ENCODE data around the gene NCAM2.

NCAM2 gene

GRCh38 chr21:21179619-21180298 lies 181.6 kb downstream of the NCAM2 start:
- DNase-seq, result no peak

DNA sequence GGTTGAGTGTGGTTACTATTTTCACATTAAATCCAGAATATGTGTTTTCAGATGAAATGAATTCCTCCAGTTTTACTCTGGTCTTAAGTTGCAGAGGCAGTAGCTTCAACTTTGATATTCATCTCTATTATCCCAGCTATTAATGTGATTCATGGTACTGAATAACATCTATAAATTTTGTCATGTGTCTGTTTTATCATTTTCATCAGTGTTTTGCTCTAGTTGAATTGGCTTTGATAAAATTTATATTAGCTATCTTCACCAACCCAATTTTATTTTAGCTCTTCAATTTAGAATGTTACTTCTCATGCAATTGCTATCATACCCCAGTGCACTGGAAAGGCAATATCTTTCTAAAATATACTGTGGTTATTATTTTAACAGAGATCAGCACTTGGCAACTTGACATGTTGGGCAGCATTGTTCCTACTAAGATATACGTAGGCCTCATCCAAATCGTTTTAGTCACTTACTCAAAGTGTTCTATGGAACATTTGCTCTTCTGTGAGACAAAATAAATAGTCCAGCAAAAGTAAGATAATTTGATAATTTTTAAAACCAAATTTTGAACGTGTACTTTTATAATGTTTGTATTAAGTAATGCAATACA lies 184.3 kb downstream of the NCAM2 start:
- DNase-seq, result no peak

- no peak for DNase-seq
Measured at GRCh38 chr21:21183092-21183491, 184.9 kb downstream of the NCAM2 start.

DNA sequence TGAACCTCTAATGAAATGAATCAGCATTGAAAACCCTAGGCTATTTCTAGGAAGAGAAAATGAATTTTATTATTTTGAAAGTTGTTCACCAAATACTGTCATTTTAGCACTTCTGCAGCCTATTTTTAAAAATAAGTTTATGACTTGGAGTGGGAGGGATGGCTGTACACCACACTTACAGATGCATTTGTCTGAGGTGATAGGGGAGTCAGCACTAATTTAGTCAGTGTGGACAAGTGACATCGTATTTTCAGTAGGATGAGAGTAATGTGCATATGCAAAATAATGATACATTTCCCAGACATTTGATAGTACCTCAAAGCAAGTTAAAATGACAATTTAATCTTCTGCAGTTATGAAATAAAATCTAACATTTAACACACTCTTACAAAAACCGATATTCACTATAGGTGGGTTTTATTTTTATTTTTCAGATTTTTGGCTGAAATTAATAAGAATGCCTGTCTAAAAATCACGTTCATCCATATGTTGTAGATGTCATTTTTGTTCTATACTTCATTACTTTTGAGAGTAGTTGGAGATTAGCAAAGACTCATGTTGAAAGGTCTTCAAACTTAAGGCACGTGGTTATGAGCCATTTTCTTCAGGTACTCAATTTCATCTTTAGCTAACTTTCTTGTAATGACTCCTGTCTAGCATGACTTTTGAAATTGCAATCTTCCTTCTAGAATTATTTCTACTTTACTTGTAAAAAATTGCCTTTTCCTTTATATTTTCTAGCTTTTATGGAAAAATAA lies 186.7 kb downstream of the NCAM2 start:
- DNase-seq, result no peak

DNA sequence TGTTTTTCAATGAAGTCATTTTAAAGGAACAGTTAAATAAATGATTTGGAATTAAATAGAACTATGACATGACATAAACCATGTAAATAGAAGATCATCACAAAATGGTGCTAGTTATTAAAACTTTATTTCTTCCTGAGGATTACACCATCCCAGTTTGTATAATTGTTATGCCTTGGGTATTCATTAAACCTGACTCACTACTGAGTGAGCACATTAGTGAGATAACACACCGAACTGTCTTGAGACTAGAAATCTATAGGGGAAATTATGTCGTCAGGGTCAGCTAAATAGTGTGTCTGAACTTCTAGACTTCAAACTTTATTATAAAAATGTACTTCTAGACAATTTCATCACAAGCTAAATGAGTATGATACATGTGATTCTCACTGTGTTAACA lies 189.4 kb downstream of the NCAM2 start:
- DNase-seq, result no peak

DNA sequence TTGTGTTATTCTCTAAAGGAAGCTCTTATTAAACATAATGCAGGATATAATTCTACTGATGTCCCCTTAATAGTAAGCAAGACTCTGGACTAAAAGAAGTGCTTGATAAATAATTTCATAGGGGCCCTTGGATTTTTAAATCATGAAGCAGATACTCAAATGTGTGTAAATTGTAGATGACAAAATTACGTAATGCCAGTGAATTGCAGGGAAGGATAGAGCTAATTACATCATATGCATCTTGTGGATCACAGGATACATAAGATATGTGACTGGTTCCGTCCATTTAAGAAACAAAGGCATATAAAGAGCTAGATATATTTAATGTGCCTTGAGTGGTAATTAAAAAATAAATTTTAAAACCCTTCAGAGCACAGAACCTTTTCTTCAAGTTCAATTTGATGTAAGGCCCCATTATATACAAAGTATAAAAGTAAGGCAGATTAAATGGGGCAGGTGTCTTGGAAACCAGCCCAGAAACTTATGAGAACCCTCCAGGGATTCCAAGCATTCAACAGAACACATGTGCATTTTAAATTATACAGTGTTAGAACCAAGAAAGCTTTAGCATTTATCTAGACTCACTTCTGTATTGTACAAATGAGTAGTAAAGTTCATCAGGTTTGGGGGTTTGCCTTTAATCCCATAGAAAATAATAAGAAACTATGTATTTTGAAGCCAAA lies 190.4 kb downstream of the NCAM2 start:
- DNase-seq, result no peak

DNA sequence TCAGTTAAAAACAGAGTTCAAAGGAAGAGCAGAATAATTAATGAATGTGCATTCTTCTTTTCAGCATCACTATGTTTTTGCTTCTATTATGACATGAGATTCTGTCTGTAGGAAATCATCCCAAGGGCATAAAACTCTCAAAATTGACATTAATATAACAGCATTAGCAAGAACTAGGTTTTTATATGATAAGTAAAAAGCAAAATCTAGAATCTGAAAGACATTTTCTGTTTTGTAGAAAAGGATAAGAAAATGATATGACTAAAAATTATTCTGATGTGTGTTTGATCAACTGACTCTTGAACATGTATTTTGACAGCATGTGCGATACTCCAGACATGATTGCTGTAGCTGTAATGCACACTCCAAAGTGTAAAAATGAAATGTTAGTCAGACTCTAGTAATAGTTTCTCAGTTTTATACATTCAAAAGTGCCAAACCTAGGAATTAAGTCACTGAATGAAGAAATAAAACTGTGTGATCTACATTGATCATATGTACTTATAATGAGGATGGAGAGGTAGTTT lies 197.3 kb downstream of the NCAM2 start:
- no peak for DNase-seq

DNA sequence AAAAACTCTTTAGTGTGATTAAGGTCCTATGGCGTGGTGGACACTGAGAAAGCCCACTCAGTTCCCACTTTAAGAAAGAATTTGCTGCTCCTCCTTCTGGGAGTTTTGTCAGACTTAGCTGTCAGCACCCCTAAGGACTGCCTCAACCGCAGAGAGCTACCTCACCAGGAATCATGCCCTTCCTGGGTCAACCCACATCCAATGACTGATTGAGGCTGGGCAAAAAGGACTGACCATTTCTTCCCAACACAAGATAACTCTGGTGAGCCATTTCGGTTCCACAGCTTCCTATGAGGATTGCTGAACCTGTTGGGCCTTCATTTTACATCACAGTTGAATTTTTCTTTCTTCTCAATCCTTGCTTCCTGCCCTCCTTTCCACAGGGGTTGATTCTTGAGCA lies 197.9 kb downstream of the NCAM2 start:
- DNase-seq, result no peak

DNA sequence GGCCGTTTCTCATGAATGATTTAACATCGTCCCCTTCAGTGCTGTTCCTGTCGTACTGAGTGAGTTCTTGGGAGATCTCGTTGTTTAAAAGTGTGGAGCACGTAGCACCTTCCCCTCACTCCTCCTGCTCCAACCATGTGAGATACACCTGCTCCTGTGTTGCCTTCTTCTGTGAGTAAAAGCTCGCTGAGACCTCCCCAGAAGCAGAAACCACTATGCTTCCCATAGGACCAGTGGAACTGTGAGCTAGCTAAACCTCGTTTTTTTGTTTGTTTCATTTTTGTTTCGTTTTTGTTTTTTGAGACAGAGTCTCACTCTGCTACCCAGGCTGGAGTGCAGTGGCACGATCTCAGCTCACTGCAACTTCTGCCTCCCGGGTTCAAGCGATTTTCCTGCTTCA lies 198.6 kb downstream of the NCAM2 start:
- DNase-seq, result no peak

DNA sequence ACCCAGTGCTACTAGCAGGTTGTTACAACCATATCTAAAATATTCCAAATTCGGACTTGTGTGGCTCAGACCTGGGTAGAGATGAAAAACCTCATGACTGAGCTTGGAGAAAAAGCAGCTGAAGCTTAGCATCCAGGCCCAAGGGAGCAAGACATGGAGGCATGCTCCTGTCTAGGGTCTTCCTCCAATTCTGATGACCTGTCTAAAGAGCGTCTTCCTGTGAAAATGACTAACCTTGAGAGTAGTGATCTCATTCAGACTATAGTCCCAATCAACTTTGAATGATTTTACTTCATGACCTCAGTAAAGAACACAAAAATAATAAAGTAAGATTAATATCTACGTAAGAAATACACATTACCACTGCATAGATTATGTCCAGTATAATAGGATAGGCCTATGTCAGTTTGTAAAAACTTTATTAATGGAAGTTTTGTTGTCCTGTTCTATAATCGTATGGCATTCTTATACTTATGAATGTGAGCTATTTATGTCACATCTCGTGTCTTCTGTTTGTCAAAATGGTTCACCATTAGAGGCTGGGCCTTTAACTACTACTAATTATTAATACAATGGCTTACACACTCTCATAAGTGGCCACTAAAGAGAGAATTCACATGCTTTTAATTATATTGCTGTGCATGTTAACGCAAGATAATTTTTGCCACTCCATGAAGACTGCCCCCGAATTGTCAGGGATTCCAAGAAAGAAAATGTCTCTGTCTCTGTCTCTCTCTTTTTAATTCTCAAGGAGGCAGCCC lies 201.3 kb downstream of the NCAM2 start:
- DNase-seq, result no peak

DNA sequence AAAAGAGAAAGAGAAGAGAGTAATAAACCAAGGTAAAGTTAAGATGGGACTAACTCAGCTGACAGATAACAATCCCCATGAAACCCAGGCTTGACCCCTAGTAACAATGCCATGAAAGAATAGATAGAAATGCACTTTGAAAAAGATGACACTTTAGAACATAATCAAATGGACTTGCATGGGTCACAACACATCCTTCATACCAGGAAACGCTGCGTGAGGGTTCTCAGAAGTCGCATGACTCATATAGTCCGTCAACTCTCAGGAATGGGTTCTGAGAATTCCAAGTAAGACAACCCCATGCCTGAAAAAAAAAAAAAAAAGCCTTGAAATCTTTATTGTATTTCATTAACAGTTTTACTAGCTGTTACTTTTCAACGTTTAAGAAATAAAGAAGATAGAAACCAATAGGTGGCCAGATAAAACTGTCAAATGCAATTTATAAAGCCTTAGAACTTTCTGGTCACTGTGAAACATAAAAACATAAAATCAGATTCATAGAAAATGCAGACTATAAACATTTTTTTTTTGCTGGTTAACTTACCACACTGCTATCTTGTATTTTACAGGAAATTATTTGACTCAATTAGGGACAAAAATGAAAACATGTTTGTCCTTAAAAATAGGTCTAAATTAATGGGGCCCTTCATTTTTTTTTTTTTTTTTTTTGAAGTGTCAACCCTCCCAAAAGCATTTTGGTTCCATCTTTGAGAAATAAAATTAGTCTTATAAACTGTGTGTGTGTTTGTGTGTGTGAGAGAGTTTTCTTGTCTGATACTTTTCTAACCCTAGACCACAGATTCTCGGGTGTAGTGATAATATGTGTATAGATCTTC lies 202.1 kb downstream of the NCAM2 start:
- DNase-seq, result no peak

GRCh38 chr21:21200939-21201615 lies 202.9 kb downstream of the NCAM2 start:
- DNase-seq, result no peak

GRCh38 chr21:21203822-21204339 lies 205.7 kb downstream of the NCAM2 start:
- DNase-seq, result no peak

GRCh38 chr21:21204366-21204996 lies 206.3 kb downstream of the NCAM2 start:
- no peak for DNase-seq

DNA sequence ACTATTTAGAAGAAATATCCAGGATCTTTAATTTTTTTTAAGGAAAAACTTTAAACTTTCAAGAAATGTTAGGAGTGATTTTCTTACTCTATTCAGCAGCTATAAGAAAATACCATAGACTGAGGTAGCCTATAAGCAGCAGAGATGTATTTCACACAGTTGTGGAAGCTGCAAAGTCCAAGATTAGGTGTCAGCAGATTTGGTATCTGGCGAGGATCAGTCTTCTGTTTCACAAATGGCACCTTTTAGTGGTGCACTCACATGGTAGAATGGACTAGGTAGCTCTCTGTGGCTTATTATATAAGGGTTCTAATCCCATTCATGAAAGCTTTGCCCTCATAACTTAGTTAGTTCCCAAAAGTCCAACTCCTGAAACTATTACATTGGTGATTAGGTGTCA lies 207.4 kb downstream of the NCAM2 start:
- no peak for DNase-seq

DNA sequence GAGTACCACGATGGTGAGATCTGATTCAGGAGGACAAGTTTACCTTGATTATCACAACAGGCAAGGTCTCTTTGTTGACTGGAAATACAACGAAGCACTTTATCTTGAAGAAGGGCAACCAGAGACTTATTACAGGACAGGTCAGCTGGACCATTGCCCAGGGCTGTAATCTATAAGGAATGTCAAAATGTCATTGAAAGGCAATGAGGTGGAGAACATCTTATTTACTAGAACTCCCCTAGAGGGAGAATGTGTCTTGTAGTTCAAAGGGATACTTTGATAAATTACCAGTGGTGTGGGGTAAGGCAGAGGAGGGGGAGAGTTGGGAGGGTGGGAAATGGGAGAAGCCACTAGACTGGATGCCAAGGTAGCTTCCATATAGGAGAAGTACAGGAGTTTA lies 212.3 kb downstream of the NCAM2 start:
- no peak for DNase-seq

- DNase-seq, result no peak
Measured at GRCh38 chr21:21213297-21213696, 215.1 kb downstream of the NCAM2 start.

GRCh38 chr21:21216047-21216446 lies 217.8 kb downstream of the NCAM2 start:
- DNase-seq, result no peak

GRCh38 chr21:21226472-21226871 lies 228.3 kb downstream of the NCAM2 start:
- no peak for DNase-seq

DNA sequence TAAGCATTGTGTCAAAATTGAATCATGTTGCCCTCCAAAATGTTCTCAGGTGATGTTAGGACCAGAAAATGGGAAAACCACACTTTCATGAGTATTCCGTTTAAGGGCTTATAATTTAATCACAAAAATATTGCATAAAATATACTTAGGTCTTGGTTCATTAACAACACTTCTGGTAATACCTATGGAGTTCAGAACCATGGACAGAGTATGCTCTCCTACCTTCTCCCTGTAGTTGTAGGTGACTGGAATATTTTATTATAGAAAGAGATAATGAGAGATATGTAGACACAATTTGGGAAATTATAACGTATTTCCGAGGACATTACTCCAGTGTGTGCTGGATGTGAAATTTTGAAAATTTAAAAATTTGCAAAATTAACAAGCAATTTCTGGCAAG lies 232.5 kb downstream of the NCAM2 start:
- DNase-seq, result no peak
